Prostate gland (tissue), 2 donors: ENCODE data around the gene GOLGA6B.

Source experiments
- CTCF ChIP-seq, 4 experiments: fragments of 200-600 bp in 2 of 4; fragments of 450-650 bp in 2 of 4; sonication (generic) in 2 of 4; IDR thresholded peaks; 1 replicate in 3 of 4; 2 replicates in 1 of 4; pipeline ENCODE4 v1.5.1; 2016 to 2019; ENCODE audit warnings: antibody characterized with exemption in 4 of 4, mild to moderate bottlenecking in 2 of 4, moderate library complexity in 2 of 4
- POLR2A ChIP-seq: fragments of 450-650 bp; IDR thresholded peaks from one replicate; pipeline ENCODE4 v1.6.1; 2016; ENCODE audit warnings: antibody characterized with exemption, mild to moderate bottlenecking
- POLR2AphosphoS5 ChIP-seq: sonication (generic); formaldehyde crosslinking; IDR thresholded peaks from one replicate; pipeline ENCODE4 v1.6.1; 2017; ENCODE audit warnings: antibody characterized with exemption

- TF ChIP-seq CTCF (IDR thresholded peaks at IDR 0.05) (no peak), POLR2A (no peak), POLR2AphosphoS5 (no peak)
Measured at GRCh38 chr15:72604794-72605193, 49.7 kb upstream of the GOLGA6B start.
